H9 (cell line): ENCODE measurements around the gene DCAF4. TPM values are rescaled to one million over a fixed set of nuclear protein-coding genes. Genes with fewer than 3 reads are reported as not detected.

Experiments
- DNase-seq: peaks from one replicate; pipeline ENCODE4 v3.0.0-alpha.2; 2017
- H2AFZ ChIP-seq: one replicate; pipeline ENCODE4 v1.6.1; 2013; ENCODE audit warnings: mild to moderate bottlenecking, low read length, control low read depth, moderate library complexity
- H2AK5ac ChIP-seq: 2 replicates; pipeline ENCODE4 v1.6.1; 2013; ENCODE audit warnings: low read length, control low read depth, mixed read lengths; ENCODE audit not compliant: insufficient read length
- H2BK120ac ChIP-seq: one replicate; pipeline ENCODE4 v1.6.1; 2013; ENCODE audit warnings: low read depth, mild to moderate bottlenecking, low read length, control low read depth, inconsistent platforms; ENCODE audit not compliant: poor library complexity, severe bottlenecking
- H2BK12ac ChIP-seq: 2 replicates; pipeline ENCODE4 v1.6.1; 2013; ENCODE audit warnings: low read length, control low read depth, mixed read lengths, low read depth; ENCODE audit not compliant: insufficient read length
- H2BK15ac ChIP-seq: 2 replicates; pipeline ENCODE4 v1.6.1; 2013; ENCODE audit warnings: low read depth, low read length, control low read depth
- H2BK20ac ChIP-seq: one replicate; pipeline ENCODE4 v1.6.1; 2013; ENCODE audit warnings: low read depth, mild to moderate bottlenecking, low read length, control low read depth, inconsistent platforms; ENCODE audit not compliant: poor library complexity, severe bottlenecking
- H2BK5ac ChIP-seq: 2 replicates; pipeline ENCODE4 v1.6.1; 2013; ENCODE audit warnings: low read length, control low read depth, mixed read lengths; ENCODE audit not compliant: insufficient read length
- H3K14ac ChIP-seq: 2 replicates; pipeline ENCODE4 v1.6.1; 2013; ENCODE audit warnings: low read length, control low read depth; ENCODE audit not compliant: insufficient read depth
- H3K18ac ChIP-seq: 2 replicates; pipeline ENCODE4 v1.6.1; 2013; ENCODE audit warnings: low read depth, mild to moderate bottlenecking, mixed read lengths, low read length, control low read depth; ENCODE audit not compliant: insufficient read length
- H3K23ac ChIP-seq: 2 replicates; pipeline ENCODE4 v1.6.1; 2013; ENCODE audit warnings: low read length, control low read depth, mixed read lengths, low read depth; ENCODE audit not compliant: insufficient read length
- H3K23me2 ChIP-seq: 2 replicates; pipeline ENCODE4 v1.6.1; 2013; ENCODE audit warnings: low read depth, mild to moderate bottlenecking, mixed read lengths, low read length, control low read depth; ENCODE audit not compliant: insufficient read length, poor library complexity, severe bottlenecking
- H3K27ac ChIP-seq: 2 replicates; pipeline ENCODE4 v1.5.1; 2013; ENCODE audit warnings: low read length, control low read depth, mixed read lengths, low read depth; ENCODE audit not compliant: insufficient read length
- H3K27me3 ChIP-seq: 2 replicates; pipeline ENCODE4 v1.6.1; 2013; ENCODE audit warnings: low read length, control low read depth, inconsistent platforms; ENCODE audit not compliant: insufficient read depth
- H3K4ac ChIP-seq: 2 replicates; pipeline ENCODE4 v1.6.1; 2013; ENCODE audit warnings: low read depth, mild to moderate bottlenecking, control low read depth, inconsistent platforms, low read length, moderate library complexity
- H3K4me1 ChIP-seq: 2 replicates; pipeline ENCODE4 v1.6.1; 2013; ENCODE audit warnings: low read length, control low read depth, inconsistent platforms; ENCODE audit not compliant: insufficient read depth
- H3K4me2 ChIP-seq: 2 replicates; pipeline ENCODE4 v1.6.1; 2013; ENCODE audit warnings: low read length, control low read depth, mixed read lengths; ENCODE audit not compliant: insufficient read length, insufficient read depth
- H3K56ac ChIP-seq: 2 replicates; pipeline ENCODE4 v1.6.1; 2013; ENCODE audit warnings: low read depth, mild to moderate bottlenecking, mixed read lengths, low read length, control low read depth; ENCODE audit not compliant: insufficient read length
- H3K79me1 ChIP-seq: 2 replicates; pipeline ENCODE4 v1.6.1; 2013; ENCODE audit warnings: low read depth, mild to moderate bottlenecking, moderate library complexity, low read length, control low read depth, inconsistent platforms; ENCODE audit not compliant: insufficient read depth, poor library complexity, severe bottlenecking
- H3K79me2 ChIP-seq: 2 replicates; pipeline ENCODE4 v1.6.1; 2013; ENCODE audit warnings: low read length, control low read depth, inconsistent platforms; ENCODE audit not compliant: insufficient read depth
- H3K9ac ChIP-seq: 2 replicates; pipeline ENCODE4 v1.6.1; 2013; ENCODE audit warnings: low read length, control low read depth, mixed read lengths; ENCODE audit not compliant: insufficient read length; ENCODE audit errors: extremely low read depth
- H3K9me3 ChIP-seq: one replicate; pipeline ENCODE4 v1.6.1; 2013; ENCODE audit warnings: low read depth, low read length, inconsistent platforms; ENCODE audit not compliant: control insufficient read depth
- H3T11ph ChIP-seq: one replicate; pipeline ENCODE4 v1.6.1; 2013; ENCODE audit warnings: mild to moderate bottlenecking, low read length, control low read depth, inconsistent platforms
- H4K20me1 ChIP-seq: one replicate; pipeline ENCODE4 v1.6.1; 2013; ENCODE audit not compliant: control insufficient read depth, insufficient read length, insufficient read depth
- H4K5ac ChIP-seq: 2 replicates; pipeline ENCODE4 v1.6.1; 2013; ENCODE audit warnings: low read depth, mild to moderate bottlenecking, mixed read lengths, low read length, control low read depth; ENCODE audit not compliant: insufficient read length
- H4K8ac ChIP-seq: replicated peaks from 2 replicates; pipeline ENCODE4 v1.6.1; 2013; ENCODE audit warnings: low read length, control low read depth, mixed read lengths, low read depth; ENCODE audit not compliant: insufficient read length
- H4K91ac ChIP-seq: 2 replicates; pipeline ENCODE4 v1.6.1; 2013; ENCODE audit warnings: low read depth, mild to moderate bottlenecking, moderate library complexity, mixed read lengths, low read length, control low read depth; ENCODE audit not compliant: insufficient read length
- H3K27ac Mint-ChIP-seq, 3 experiments: 2 replicates in 2 of 3; 3 replicates in 1 of 3; pipeline ENCODE4 v1.8.0; 2020 to 2021; ENCODE audit warnings: mixed read lengths in 3 of 3, mild to moderate bottlenecking in 1 of 3, moderate library complexity in 1 of 3
- H3K27me3 Mint-ChIP-seq: 2 replicates; pipeline ENCODE4 v1.8.0; 2021; ENCODE audit warnings: low read depth, mild to moderate bottlenecking, moderate library complexity, mixed read lengths
- H3K36me3 Mint-ChIP-seq, 3 experiments: 2 replicates in 2 of 3; 3 replicates in 1 of 3; pipeline ENCODE4 v1.8.0; 2020 to 2021; ENCODE audit warnings: low read depth in 3 of 3, mixed read lengths in 3 of 3; ENCODE audit not compliant: insufficient read depth in 1 of 3
- H3K4me1 Mint-ChIP-seq, 2 experiments: 2 replicates each; pipeline ENCODE4 v1.8.0; 2020; ENCODE audit warnings: mixed read lengths in 2 of 2
- H3K4me3 Mint-ChIP-seq, 2 experiments: 2 replicates in 1 of 2; 3 replicates in 1 of 2; pipeline ENCODE4 v1.8.0; 2020 to 2021; ENCODE audit warnings: mild to moderate bottlenecking in 2 of 2, mixed read lengths in 2 of 2, moderate library complexity in 1 of 2
- H3K9me3 Mint-ChIP-seq, 2 experiments: 2 replicates in 1 of 2; 3 replicates in 1 of 2; pipeline ENCODE4 v1.8.0; 2020; ENCODE audit warnings: mild to moderate bottlenecking in 2 of 2, mixed read lengths in 2 of 2, moderate library complexity in 1 of 2
- CTCF ChIP-seq: fragments of 200-600 bp; sonication (generic); conservative IDR thresholded peaks from 3 replicates; pipeline ENCODE4 v1.8.0; 2021; ENCODE audit warnings: antibody characterized with exemption, mild to moderate bottlenecking
- WGBS: extraction: QIAGEN DNeasy Blood & Tissue Kit; methylation state at CpG from one replicate; pipeline ENCODE4 v1.1.7; 2013; ENCODE audit warnings: missing lambda C conversion rate, low lambda C conversion rate, mixed read lengths; ENCODE audit not compliant: insufficient read length; ENCODE audit errors: extremely low coverage; 5-methylcytosine and 5-hydroxymethylcytosine counted together
- total RNA-seq: library from RNA; stranded (reverse); gene quantifications from 2 replicates; pipeline ENCODE4 v1.2.1, GENCODE V29; 2021

DCAF4 gene
- total RNA-seq, 1 experiment from 2014 or later, result 32.0 TPM

GRCh38 chr14:72975770-72976169 is 49.5 kb downstream of the DCAF4 start:
- H3K9me3 ChIP-seq, result no peaks in the 10 kb centered on the region
- peaks cover 9 to 17% of the 10 kb centered on the region in 2 experiments for H3K4me1 Mint-ChIP-seq

More at GRCh38 chr14:72975770-72976169, 49.5 kb downstream of the DCAF4 start:
- Histone ChIP-seq H2BK15ac (no peak overlapping the region), H2BK12ac (no peak overlapping the region), H4K91ac (no peak overlapping the region), H3K79me2 (no peaks in the 10 kb centered on the region), H3K27ac (no peak overlapping the region), H3K27me3 (no peaks in the 10 kb centered on the region), H4K5ac (no peak overlapping the region), H2AFZ (no peak overlapping the region), H3K9ac (no peak overlapping the region), H3K4ac (no peak overlapping the region), H2BK5ac (no peak overlapping the region), H3K4me2 (no peak overlapping the region), H2BK20ac (no peak overlapping the region), H3K18ac (no peak overlapping the region), H3K14ac (no peak overlapping the region), H4K20me1 (peaks cover 2% of the 10 kb centered on the region), H3T11ph (no peak overlapping the region), H3K56ac (no peak overlapping the region), H2AK5ac (no peak overlapping the region), H3K23me2 (no peaks in the 10 kb centered on the region), H3K79me1 (no peaks in the 10 kb centered on the region), H3K4me1 (peaks cover 4% of the 10 kb centered on the region; the same call in 1 of the 2 replicates), H3K23ac (no peak overlapping the region), H4K8ac (no peak overlapping the region), H2BK120ac (no peak overlapping the region)
- H3K27ac Mint-ChIP-seq, result no peak overlapping the region
- no peaks in the 10 kb centered on the region for H3K27me3 Mint-ChIP-seq
- no peak overlapping the region for H3K4me3 Mint-ChIP-seq
- peaks cover 0 to 38% (median 31%) of the 10 kb centered on the region in 3 experiments; a peak in 6 of 7 replicates for H3K36me3 Mint-ChIP-seq
- DNase-seq, result no peak
- H3K9me3 Mint-ChIP-seq, result no peaks in the 10 kb centered on the region
- TF ChIP-seq CTCF, result peak; percentile 52
- no CpG with 5 or more reads among the region's 4 CpGs for WGBS
